GM19043 (cell line): ENCODE measurements around the gene LTB4R.
"Not testable (repeated sequence)": the region's sequence is repeated elsewhere in the genome, so short reads cannot be mapped to it uniquely, and the experiment has no call there.

Source experiments
- ATAC-seq: cut with Tn5 transposase; IDR thresholded peaks from one replicate; pipeline ENCODE4 v1.9.1; 2021; ENCODE audit warnings: low read depth; ENCODE audit not compliant: unreplicated experiment

The LTB4R gene

DNA sequence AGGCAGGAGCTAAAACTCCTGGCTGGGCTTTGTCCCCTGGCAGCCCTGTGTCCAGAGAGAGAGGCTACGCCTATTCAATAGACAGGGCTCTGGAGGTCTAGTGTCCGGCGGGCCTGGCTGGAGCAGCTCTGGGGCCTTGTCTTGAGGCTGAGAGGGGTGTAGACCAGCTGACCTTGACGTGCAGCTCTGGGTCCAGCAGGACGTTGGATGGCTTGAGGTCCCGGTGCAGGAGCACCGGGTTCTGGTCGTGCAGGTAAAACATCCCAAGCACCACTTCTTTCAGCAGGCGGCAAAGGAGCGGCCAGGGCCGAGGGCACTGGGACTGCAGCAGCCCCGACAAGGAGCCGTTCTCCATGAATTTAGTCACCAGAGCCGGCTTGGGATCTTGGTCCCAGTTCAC, 27.5 kb downstream of the LTB4R start:
- ATAC-seq = no peak

DNA sequence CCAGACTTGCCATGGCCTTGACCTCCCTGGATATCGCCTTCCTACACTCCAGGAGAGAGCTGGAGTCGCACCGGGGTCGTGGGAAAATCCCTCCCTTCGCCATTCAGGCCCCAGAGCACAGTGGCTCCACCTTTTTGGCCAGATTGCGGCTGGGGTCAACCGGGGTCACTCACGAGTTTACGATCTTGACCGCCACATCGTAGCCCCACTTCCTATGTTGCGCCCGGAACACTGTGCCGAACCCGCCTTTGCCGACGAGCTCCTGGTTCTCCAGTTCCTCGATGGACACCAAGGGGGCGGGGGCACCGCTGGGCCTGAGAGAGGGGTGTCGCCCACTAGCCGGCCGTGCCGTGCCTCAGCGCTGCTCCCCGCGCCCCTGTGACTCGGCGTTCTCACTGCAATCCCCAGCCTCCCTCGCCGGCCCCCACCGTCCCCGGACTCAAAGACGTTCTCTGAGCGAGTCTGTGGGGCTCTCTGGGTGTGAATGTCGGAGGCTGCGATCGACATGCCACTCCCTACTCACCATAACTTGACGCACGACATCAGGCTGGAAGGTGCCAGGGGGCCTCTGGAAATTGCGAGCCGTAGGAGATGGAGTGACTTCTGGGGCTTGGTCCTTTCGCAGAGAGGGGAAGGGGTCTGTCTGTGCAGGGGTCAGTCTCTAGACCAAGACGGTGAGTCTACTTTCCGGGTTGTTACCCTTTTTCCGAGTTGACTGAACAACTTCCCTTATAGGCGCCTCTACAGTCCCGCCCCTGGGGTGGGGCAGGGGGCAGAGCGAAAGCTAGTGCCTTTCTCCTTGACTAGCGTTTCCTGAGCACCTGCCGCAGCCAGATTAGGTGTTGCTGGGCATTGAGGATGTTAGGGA, 28.2 kb downstream of the LTB4R start, which contains the start of gene RIPK3:
Gene RIPK3 (minus strand): TSS at position 708 of the 868 bp plus-strand sequence. CDS start 165 bp downstream, at position 543.
- peak; percentile 85 for ATAC-seq

DNA sequence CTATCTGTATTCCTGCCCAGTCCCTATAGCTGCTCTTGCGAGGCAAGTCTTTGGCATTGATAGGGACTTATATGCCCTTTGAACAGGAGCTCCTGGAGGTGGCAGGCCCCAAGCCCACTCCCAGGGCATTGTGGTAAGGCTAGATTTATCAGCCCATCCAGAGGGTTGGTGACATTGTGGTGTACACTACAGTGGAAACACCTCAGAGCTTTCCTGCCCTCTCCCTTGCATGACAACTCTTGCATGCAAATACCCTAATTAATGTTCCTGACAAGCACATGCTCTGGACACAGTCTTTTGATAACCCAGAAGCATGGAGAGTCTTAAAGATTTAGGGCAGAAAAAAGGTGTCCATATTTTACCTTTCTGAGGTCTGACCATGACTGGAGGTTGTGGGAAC, 29.3 kb downstream of the LTB4R start:
- ATAC-seq = no peak

DNA sequence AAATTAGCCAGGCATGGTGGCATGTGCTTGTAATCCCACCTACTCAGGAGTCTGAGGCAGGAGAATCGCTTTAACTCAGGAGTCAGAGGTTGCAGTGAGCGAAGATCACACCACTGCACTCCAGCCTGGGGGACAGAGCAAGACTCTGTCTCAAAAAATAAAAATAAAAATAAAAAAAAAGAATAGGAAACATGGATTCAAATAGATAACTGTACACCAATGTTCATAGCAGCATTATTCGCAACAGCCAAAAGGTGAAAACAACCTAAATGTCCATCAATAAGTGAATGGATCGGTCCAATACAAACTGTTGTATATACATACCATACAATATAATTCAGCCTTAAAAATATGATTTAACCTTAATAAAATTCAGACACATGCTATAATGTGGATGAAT, 31.6 kb downstream of the LTB4R start:
- no peak for ATAC-seq

DNA sequence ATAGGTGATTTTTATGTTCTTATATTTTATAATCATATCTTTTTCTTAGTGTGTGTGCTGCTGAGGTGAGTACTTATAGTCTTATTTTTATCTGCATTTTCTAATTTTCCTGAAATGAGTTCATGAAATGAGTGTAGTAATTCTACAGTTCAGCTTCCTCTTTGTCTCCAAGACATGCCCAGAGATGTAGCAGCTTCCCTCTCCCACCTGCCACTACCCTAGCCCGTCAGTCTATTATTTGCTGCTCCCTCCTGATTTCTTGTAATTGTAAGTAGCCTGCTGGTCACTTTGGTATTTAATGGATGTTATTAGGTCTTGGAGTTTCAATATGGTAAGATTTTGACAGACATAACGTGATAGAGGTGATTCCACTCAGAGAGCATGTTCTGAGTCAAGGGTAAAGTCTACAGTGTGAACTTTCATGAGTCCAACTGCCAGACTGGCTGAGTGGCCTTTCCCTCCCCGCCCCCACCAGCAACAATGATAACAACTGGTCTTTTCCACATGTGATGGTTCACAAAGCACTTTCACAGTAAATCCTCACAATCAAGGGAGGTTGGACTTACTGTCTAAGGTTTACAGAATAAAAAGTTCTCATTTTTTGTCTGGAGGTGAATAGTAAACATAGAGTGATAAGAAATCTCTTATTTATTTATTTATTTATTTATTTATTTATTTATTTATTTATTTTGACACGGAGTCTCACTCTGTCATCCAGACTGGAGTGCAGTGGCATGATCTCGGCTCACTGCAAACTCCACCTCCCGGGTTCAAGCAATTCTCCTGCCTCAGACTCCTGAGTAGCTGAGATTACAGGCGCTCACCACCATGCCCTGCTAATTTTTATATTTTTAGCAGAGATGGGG, 32.7 kb downstream of the LTB4R start:
- ATAC-seq = no peak

DNA sequence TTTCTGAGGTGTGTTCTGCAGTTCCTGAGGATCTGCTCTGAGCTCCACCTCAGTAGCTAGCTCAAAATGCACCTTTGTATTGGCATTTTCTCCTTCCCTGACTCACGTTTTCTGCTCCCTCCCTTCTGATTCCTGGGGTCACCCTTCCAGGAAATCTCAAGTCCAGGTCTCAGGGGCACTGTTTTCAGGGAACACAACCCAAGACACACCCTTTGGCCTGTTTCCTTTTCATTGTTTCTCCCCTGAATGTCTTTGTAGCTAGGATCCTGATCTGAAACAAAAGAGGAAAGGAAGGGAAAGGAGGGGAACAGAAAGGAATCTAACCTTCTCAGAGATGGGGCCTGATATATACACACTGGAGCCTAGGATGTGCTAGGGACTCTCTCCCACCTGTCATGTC, 35.8 kb downstream of the LTB4R start:
- no peak for ATAC-seq

DNA sequence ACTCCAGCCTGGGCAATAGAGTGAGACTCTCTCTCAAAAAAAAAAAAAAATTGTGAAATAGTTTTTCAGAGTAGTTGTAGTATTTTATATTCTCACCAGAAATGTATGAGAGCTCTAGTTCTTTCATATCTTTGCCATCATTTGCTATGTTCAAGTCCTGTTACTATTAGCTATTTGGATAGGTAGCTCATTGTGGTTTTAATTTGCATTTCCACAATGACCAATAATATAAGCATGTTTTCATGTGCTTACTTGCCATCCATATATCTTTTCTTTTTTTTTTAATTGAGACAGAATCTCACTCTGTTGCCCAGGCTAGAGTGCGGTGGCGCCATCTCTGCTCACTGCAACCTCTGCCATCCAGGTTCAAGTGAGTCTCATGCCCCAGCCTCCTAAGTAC, 36.9 kb downstream of the LTB4R start:
- ATAC-seq = no peak

DNA sequence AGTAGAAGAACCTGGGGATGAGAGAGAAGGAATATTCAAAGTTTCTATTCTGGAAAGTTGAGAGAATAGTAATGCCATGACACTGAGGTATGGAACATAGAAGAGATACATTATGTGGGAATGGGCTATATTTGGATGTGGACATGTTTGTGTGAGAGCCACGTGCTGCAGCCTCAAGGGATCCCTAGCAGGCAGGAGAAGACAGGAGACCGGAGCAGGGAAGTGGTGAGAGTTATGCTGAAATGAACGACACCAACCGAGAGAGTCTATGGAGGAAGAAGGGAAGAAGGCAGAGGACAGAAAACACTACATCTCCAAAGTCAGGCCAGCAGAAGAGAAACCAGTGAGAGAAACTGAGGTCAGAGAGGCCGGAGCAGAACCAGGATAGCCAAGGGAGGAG, 38.4 kb downstream of the LTB4R start:
- ATAC-seq = no peak

DNA sequence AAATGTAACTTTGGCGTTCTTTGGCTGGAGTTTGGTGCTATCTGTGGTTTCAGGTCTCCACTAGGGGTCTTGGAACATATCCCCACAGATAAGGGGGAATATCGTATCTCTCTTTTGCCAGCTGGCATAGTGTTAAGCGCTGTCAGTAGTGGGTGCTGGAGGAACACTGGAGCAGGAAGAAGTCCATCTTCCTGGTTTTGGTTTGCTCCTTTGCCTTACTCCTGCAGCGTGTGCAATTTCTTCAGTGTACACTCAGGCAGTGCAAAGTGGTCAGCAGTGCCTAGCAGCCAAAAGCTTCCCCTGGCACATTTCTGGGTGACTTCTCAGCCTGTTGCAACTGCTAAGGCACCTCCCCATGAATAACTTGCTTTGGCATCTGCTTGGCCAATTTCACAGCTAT, 40.2 kb downstream of the LTB4R start:
- ATAC-seq = no peak

DNA sequence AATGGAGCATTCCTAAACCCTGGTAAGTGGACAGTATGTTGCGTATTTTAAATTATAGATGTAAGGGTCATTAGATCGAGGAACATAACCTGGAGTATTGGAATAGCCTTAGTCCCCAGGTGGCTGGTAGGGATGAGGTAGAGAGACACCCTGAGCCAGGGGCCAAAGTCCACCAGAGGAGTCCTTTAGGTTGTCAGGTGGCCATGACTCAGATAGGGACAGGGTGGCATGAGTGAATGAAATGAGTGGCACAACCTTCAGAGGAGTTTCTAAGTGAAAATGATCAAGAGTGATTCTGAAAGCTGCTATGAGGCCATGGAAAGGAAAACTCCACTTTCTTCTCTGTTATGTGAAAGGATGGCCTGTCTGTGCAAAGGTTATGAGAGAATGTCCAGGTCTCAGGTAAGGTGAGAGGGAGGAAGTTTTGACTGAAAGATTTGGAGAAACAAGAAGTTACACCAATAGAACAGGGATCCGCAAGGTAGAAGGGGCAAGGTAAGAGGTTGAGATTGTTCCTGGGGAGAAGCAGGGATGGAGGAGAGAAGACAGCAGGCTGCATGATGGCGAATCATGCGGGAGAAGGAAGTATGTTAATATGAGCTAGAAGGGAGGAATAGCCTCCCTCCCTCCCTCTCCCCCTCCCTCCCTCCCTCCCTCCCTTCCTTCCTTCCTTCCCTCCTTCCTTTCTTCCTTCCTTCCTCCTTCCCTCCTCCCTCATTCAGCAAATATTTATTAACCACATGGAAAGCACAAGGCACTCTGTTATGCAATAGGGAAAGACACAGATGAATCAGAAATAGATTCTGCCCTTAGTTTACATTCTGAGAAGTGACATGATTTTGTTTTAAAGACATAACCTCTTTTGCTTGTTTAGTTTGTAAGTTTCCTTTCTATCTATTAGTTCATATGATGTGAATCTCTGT, 42.5 kb downstream of the LTB4R start:
- ATAC-seq = no peak

DNA sequence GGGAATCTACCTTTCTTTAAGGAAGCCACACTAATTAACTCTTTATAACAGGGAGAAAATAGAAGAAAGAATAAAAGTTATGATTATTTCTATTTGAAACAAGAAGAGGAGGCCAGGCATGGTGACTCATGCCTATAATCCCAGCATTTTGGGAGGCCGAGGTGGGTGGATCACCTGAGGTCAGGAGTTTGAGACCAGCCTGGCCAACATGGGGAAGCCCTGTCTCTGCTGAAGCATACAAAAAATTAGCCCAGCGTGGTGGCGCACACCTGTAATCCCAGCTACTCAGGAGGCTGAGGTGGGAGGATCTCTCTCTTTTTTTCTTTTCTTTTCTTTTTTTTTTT, 43.2 kb downstream of the LTB4R start:
- not testable (repeated sequence) for ATAC-seq

DNA sequence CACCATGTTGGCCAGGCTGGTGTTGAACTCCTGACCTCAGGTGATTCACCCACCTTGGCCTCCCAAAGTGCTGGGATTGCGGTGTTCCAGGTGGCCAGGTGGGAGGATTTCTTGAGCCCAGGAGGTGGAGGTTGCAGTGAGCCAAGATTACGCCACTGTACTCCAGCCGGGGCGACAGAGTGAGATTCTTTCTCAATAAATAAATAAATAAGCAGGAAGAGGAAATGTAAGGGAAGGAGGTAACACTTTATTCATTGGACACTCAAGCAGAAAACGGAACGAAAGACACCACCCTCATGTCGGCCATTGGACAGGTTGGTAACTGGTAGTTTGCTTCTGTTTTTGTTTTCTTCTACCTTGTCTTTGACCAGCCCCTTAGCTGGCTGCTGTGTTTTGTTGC, 43.7 kb downstream of the LTB4R start:
- no peak for ATAC-seq

DNA sequence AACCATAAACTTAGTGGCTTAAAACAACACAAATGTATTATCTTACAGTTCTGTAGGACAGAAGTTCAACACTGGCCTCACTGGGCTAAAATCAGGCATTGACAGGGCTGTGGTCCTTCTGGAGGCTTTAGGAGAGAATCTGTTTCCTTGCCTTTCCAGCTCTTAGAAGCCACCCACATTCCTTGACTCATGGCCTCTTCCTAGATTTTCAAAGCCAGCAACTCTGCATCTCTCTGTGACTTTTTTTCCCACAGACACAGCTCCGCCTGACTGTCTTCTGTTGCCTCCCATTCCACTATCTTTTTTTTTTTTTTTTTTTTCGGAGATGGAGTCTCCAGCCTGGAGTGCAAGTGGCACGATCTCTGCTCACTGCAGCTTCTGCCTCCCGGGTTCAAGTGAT, 44.9 kb downstream of the LTB4R start:
- ATAC-seq = no peak

DNA sequence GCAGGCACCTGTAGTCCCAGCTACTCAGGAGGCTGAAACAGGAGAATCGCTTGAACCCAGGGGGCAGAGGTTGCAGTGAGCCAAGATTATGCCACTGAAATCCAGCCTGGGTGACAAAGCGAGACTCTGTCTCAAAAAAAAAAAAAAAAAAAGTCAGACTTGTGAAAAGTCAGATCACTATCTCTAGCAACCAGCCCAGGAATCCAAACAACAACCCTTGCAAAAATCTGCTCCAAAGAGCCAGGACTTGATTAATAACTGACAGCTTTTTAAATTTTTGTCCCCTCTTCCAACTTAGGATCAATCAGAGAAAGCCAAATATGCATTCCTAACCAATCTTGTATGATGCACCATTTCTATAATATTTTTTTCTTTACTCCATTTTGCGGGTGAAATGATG, 49.0 kb downstream of the LTB4R start:
- ATAC-seq = no peak

DNA sequence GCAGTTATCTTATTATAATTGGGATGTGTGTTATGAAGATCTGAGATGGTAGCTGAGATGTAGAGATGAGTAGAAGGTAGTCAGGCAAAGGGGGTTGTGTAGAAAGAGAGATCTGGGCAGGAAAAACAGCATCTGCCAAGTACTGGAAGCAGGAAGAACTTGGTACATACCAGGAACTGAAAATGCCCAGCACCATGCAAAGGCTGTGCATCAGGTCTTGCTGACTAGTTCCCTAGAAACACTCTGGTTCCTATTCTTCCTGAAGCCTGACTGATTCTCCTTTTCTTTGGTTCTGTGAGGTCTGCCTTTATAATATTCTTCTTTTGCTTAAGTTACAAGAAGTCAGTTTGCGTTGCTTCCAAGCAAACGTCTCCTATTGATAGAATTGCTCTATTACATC, 50.0 kb downstream of the LTB4R start:
- ATAC-seq = no peak

DNA sequence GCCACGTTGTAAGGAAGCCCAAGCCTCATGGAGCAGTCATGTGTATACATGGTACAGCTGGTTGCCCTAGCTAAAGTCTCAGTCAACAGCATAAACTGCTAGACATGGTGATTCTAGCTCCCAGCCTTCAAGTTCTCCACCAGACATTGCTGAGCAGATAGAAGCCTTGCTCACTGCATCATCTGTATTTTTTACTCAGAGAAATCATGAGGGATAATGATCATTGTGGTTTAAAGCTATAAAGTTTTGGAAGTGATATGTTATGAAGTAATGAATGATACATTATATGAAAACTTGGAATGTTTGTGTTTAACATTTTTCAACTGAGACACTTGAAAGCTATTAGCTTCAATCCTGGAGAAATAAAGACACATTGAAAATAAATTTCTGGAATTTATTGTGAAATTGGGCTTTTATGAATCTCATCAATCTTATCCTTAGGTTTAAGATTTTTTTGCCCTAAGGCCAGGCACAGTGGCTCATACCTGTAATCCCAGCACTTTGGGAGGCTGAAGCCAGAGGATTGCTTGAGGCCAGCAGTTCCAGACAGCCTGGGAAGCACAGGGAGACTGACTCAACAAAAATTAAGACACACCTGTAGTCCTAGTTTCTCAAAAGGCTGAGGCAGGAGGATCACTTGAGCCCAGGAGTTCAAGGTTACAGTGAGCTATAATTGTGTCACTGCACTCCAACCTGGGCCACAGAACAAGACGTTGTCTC, 51.1 kb downstream of the LTB4R start:
- ATAC-seq = no peak

DNA sequence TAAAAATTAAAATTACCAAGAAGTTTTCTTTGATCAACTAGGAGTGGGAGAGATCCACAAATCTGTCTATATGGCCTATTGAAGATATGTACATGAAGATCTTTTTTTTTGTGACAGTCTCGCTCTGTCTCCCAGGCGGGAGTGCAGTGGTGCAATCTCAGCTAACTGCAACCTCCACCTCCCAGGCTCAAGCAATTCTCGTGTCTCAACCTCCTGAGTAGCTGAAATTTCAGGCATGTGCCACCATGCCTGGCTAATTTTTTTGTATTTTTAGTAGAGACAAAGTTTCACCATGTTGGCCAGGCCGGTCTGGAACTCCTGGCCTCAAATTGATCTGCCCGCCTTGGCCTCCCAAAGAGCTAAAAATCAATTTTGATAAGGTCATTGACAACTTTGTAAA, 52.1 kb downstream of the LTB4R start:
- ATAC-seq = no peak

DNA sequence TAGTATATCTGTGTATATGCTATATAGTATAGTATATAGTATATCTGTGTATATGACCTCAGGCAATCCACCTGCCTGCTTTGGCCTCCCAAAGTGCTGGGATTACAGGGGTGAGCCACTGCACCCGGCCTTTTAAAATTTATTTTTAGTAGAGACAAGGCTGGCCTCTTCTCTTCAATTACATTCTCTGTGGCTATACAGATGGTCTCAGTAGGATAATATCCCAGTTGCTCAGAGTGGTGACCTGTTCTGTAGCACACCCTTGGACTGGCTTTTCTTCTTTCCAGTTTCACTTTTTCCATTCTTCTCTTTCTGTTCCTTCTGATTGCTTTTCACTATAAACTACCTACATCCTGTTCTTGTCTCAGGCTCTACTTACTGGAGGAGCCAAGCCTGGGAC, 53.5 kb downstream of the LTB4R start:
- ATAC-seq = no peak

DNA sequence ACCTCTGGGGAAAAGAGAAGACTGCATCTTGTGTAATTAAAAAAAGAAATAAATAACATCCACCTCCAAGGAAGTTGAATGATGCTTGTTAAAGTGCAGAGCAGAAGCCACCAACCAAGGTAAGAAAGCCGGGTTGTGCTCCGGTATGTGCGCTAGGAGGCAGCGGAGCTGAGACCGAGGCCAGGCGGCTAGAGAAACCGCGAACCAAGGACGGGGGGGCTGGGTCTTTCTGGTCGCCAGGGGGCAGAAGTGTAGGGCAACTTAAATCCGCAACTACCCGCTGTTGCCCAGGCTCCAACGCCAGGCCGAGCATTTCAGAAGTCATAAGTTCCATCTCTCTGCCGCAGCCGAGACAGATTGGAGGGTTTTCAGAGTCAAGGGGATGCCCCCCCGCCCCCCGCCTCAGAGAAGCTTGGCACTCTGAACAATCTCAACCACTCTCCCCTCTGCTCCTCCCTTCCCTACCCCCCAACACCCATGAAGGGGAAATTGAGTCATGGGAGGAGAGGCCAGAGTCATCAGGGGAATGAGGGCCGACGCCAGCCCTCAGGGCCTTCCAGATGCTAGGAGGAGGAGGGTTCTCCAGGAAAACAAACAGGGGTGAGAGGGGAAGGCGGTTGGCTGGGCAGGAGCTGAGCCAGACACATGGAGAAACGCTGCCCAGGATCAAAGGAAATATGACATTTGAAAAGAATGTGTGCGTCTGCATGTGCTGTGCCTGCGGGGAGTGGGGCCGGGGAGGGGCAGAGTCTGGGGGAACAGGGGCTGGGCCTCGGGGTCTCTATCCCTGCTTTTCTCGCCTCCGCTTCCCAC, 54.5 kb downstream of the LTB4R start:
- ATAC-seq = peak; percentile 30
